ENCODE results near the gene CELF2. TPM values are rescaled to one million over a fixed set of nuclear protein-coding genes. Genes with fewer than 3 reads are reported as not detected.

CELF2 gene
- total RNA-seq, 1 experiment from 2014 or later, result 0.77 TPM

DNA sequence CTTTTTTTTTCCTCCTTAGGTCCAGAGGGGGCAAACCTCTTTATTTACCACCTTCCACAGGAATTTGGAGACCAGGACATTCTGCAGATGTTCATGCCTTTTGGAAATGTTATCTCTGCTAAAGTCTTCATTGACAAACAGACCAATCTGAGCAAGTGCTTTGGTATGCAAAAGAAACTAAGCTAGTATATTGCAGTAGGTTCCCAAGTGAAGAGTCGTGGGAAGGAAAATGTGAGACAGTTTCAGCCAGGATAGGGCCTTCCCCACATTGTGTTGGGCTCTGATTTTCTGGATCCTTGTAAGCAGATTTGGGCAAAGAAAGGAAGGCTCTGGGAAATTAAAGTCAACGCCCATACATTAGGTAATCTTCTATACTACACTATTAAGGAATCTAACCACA is 308.1 kb downstream of the CELF2 start:
- DNase-seq (ENCODE audit: low spot score), result no peak

DNA sequence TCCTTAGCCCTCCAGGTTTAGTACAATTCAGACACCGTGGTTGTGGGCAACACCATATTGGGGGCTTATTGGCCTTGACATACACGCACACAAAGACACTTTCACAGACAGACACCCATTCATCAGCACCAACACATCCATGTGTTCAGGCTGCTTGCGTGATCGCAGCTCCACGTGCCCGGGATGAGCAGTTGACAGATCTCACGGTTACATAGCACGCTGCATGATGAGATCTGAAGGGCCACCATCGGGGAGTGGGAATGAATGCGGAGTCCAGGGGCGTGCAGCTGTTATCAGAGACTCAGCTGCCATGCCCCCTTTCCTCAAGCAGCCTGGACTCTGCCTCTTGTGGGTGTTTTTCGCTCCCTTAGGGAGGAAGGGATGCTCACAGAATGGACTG is 308.6 kb downstream of the CELF2 start:
- DNase-seq (ENCODE audit: low spot score), result no peak

DNA sequence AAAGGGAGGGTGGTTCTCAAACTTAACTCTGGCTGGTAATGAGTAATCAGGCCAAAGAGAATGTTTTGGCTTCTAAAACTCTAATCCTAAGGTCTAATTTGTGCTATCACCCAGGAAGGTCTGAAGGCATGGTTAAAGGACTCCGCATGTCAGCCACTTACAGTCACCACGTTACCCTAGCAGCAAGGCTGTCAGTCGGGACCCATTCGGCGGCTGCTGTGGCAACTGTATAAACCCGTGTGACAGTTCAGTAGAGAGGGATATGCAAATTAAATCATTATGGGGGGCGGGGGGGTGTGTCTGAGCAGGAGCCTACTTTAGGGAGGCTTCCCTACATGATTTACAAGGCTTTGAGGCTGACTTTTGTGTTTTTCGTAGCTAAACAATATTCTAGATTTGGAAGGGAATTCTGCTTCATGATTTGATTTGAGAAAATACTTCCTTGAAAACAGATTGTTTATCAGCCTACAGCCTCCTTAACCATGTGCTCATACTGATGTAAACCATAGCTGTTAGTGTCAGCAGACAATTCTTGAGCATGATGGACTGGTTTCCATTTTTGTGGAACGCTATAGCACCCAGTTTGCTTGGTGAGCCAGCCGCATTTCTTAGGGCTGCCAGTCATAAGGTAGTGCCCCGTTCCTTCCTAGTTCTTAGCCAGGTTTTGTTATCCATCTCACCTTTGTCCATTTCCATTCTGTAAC is 309.4 kb downstream of the CELF2 start:
- DNase-seq (ENCODE audit: low spot score), result no peak

DNA sequence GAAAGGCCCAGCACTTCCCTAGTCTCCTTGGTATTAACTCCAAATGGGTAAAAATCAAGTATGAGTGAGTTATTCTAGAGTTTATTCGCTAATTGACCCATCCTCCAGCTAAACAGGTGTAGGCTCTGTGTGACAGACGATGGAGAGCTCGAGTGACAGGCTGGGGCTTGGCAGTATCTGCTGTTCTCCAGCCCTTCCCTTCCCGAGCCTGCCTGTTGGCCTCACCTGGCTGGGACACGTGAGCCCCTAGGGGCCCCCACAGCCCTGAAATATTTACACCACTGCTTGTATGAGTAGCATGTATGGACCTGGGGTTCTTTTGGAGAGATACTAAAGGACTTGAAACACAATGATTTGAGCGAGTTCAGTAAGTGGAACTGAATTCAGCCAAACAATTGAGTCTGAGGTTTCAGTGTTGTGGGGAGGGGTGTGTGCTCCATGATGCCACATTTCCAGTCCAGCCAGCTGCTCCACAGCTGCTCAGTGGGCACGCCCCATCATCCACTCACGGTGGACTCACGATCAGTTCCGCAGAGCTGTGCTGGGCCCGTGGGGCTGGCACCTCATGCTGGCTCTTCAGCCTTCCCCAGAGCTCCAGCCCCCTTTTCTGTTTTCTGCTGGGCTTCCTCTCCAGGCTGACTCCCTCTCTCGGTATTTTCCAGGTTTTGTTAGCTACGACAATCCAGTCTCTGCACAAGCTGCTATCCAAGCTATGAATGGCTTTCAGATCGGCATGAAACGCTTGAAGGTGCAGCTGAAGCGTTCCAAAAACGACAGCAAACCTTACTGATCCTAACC is 310.8 kb downstream of the CELF2 start:
- no peak for DNase-seq (ENCODE audit: low spot score)

DNA sequence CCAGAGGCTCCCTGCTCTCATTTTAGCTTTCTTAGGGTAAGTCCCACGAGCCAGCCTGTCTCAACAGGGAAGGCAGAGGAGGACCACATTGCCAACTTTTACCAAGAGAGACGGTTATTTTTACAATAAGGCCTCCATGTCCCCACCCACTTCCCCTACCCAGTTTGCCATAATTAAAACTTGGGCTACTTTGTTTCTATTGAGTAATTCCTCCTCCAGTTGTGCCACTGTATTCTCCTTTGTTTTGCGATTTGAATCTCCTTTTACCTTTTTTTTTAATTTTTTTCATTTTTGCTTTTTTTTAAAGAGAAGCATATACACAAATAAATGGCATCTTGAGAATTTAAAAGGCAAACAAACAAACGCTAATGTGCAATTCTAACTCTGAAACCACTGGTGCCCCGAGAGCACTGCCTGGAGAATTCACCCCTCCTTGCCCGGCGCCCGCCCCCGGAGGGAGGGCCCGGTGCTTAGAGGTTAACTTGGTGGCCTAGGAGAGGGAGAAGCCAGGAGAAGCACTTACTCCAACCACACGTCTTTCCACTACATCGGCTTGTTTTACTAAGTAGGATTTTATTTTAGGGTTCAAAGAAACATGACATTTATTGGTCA is 311.5 kb downstream of the CELF2 start:
- no peak for DNase-seq (ENCODE audit: low spot score)

GRCh38 chr10:11330383-11331045 is 312.8 kb downstream of the CELF2 start:
- peak; percentile 11 for DNase-seq (ENCODE audit: low spot score)

GRCh38 chr10:11331046-11331577 is 313.4 kb downstream of the CELF2 start:
- no peak for DNase-seq (ENCODE audit: low spot score)

GRCh38 chr10:11331726-11332125 is 314.1 kb downstream of the CELF2 start:
- no peak for DNase-seq (ENCODE audit: low spot score)

DNA sequence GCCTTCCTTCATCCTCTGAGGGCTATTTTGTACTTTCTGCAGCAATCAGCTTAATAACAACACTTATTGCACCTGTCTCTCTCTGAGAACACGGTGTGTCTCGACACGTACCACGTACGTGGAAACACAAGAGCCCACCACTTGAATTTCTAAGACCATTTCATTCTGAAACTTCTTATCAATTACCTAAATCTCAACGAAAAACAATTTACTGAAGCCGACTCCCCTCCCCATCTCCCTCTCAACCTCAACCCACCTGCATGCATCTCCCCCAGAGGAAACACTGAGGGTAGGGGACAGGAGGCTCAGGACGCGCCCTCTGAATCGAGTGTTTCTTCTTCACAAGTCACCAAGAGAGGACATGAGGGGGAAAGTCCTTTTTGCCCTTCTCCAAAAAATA is 315.2 kb downstream of the CELF2 start:
- DNase-seq (ENCODE audit: low spot score), result no peak

GRCh38 chr10:11334436-11334835 is 316.8 kb downstream of the CELF2 start:
- DNase-seq (ENCODE audit: low spot score), result no peak

- DNase-seq (ENCODE audit: low spot score), result no peak
These were observed 317.5 kb downstream of the CELF2 start for GRCh38 chr10:11335167-11335652.

- no peak for DNase-seq (ENCODE audit: low spot score)
These were observed 318.3 kb downstream of the CELF2 start for GRCh38 chr10:11335881-11336430.

- no peak for DNase-seq (ENCODE audit: low spot score)
These were observed 319.1 kb downstream of the CELF2 start for GRCh38 chr10:11336722-11337162.

DNA sequence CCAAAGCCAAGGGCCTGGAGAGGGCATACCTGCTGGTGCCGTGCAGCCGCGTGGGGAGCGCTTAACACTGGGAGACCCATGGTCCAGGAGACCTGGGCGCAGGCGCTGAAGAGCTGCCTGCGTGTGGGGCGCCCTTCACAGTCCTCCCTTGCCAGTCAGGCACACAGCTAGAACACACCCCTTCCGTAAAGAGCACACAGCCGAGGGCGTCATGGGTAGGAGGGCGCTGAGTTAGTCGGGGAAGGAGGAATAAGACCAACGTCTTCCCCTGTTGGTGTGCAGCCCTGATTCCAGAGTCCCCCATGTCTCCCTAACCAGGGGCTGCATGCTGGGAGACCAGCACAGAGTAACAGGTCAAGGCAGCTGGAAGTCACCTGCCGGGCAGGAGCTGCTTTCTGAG is 319.8 kb downstream of the CELF2 start:
- DNase-seq (ENCODE audit: low spot score), result no peak

DNA sequence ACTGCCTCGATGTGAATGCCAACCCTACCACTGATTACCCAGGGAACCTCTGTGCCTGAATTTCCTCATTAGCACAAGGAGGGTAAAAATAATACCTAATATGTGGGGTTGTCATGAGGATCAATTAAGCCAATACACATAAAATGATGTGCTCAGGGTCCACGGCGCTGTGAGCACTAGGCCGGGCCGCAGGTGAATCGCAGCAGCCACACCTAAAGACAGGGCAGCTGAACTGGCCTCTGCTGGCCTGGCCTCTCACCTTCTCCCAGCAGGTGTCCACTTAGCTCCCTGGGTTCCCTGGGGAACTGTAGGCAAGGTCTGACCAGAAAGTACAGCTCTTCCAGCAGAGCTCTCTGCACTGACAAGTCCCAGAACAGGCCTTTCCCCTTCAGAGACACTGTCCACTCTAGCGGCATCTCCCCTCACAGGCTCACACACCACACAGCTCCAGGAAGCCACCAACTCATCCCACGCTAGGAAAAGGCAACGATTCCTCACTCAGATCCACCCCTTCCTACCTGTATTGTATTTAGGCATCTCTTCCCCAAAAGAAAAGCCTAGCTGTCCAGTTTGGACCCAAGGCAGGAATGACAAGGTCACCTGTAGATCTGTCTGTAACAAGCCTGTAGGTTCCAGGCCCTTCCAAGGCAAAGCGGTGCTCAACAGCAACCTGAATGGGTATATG is 320.6 kb downstream of the CELF2 start:
- no peak for DNase-seq (ENCODE audit: low spot score)

DNA sequence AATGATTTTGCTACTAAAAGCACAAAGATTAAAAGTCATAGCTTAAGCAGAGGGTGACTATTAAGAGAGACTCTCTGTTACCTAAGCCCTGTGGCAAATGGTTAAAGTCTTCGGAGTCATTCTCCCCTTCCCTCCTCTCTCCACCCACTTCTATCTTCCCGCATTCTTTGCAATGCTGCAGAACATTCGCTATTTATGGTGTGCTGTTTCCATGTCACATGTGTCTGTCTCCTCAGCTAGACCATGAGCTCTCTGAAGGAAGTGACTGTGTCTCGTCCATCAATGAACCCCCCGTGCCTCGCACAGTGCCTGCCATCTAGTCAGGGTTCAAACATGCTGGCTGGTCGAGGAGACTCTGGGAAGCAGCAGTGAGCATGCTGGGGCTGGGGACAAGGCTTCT is 321.3 kb downstream of the CELF2 start:
- no peak for DNase-seq (ENCODE audit: low spot score)

GRCh38 chr10:11339660-11340059 is 322.0 kb downstream of the CELF2 start:
- DNase-seq (ENCODE audit: low spot score), result no peak

DNA sequence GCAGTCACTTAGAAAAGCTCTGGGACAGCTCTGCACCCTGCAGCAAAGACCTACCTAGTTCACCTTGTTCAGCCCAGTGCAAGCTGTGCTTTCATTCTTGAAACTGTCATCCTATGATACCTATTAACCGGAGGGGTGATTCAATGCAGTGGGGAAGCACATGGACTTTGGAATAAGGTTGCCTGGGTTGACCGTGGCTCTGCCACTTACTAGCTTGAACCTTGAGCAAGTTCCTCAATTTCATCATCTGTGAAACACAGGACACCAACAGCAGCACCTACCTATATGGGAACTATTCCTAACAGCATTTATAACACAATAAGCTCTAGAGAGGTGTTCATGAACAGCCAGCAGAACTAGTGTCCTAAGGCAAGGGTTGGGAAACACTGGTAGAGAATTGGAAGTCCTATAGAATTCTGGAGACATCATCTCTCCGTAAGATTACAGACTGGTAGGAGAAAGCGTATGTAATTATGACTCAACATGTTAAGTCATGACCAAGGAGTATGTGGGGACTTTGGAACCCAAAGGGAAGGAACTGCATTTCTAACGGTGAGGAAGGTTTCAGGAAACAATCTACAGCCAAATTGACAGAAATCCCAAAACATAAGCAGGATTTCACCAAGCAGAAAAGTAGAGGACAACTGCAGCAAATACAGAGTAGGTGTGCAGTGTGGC is 323.8 kb downstream of the CELF2 start:
- DNase-seq (ENCODE audit: low spot score), result no peak

DNA sequence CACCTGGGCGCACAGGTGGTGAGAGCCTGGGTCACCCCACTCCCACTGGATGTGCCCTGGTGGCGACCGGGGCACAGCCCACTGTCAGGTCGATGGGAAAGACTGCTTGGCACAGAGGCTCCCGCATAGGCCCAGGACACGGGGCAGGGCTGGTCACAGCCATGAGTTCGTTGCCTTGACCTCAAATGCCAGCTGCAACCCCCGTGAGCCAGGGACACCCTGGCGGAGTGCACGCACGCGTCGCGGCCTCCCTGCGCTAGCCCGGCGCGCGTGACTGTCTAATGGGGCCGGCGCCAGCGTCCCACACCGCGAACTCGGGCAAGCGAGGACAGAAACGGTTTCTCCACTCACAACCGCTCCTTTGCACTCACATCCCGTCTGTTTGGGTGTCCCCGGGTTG is 326.4 kb downstream of the CELF2 start:
- no peak for DNase-seq (ENCODE audit: low spot score)

- no peak for DNase-seq (ENCODE audit: low spot score)
These were observed 326.9 kb downstream of the CELF2 start for GRCh38 chr10:11344550-11344949.
